NOMO-1 (cell line): ENCODE measurements around the gene OAS3.
"Not testable (repeated sequence)": the region's sequence is repeated elsewhere in the genome, so short reads cannot be mapped to it uniquely, and the experiment has no call there.

Experiments used
- DNase-seq, 2 experiments: peaks; one replicate each; lab custom pipeline; 2025; ENCODE audit not compliant: unreplicated experiment in 2 of 2; lab: John Stamatoyannopoulos, UW

Gene OAS3

DNA sequence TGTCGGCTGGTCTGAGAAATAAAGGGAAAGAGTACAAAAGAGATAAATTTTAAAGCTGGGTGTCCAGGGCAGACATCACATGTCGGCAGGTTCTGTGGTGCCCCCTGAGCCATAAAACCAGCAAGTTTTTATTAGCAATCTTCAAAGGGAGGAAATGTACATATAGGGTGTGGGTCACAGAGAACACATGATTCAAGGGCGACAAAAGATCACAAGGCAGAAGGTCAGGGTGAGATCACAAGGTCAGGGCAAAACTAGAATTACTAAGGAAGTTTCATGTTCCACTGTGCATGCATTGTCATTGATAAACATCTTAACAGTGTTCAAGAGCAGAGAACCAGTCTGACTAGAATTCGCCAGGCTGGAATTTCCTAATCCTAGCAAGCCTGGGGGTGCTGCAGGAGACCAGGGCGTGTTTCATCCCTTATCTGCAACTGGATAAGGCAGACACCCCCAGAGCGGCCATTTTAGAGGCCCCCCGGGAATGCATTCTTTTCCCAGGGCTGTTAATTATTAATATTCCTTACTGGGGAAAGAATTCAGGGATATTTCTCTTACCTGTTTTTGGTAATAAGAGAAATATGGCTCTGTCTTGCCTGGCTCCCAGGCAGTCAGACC is 11.7 kb upstream of the OAS3 start:
- not testable (repeated sequence) for DNase-seq

DNA sequence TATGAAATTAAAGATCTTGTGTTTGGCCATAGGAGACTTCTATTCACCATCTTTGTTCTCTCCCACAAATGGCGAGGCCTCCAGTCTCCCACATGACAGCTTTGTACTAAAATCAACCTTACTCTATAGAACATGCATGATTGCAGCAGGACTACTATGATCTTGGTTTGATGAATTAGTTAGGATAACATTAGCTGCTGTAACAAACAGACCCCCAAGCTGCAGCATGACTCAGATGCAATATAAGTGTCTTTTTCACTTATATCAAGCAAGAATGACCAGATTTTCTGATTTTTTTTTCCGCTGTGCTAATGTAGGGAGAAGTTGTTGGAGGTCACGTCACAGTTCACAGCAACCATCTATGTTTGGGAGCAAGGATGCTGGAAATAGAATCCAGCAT is 10.8 kb upstream of the OAS3 start:
- DNase-seq = no peak

DNA sequence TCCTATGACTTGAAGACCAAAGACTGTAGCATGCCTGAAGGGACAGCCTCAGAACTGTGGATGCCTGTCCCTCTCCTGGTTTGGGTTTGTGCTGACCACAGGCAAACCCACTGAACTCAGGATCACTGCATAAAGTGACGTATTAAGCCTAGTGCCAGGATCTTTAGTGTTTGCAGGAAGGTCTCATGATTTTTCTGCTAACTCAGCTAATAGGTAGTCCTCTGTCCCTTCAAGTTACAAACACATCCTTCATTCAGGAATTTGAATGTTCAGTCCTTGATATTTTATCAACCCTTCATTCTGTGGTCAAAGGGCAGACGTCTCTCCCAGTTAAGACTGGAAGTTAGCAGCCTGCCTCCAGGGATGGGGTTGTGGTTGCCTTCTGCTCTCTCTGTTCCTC is 10.3 kb upstream of the OAS3 start:
- DNase-seq = no peak

DNA sequence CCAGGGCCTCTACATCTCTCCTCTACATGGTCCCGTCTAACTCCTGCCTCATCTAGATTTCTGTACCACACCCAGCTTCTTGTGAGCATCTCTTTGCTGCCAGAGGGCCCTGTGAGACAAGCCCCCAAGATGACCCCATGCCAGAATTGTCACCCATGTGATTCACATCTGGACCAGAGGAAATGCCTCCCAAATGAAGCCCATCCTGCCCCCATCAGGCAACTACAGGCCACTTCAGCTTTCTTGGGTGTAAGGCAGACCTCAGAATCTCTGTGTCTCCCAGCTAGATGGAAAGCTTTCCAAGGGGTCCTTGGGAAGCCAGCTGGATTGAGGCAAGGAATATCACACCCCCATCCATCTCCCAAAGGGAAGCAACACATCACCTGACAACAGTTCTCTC is 9.3 kb upstream of the OAS3 start:
- no peak for DNase-seq

DNA sequence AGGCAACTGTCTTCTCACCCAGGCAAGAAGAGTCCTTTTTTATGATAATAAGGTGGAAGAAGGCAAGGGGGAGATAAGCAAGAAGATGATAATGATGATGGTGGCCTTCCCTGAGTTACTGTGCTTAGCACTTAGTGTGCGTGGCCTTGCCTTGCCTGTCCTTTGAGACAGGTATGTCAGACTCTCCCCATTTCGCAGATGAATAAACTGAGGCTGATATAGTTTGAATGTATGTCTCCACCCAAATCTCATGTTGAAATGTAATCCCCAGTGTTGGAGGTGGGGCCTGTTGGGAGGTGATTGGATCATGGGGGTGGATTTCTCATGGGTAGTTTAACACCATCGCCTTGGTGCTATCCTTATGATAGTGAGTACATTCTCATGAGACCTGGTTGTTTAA is 8.6 kb upstream of the OAS3 start:
- DNase-seq = no peak

DNA sequence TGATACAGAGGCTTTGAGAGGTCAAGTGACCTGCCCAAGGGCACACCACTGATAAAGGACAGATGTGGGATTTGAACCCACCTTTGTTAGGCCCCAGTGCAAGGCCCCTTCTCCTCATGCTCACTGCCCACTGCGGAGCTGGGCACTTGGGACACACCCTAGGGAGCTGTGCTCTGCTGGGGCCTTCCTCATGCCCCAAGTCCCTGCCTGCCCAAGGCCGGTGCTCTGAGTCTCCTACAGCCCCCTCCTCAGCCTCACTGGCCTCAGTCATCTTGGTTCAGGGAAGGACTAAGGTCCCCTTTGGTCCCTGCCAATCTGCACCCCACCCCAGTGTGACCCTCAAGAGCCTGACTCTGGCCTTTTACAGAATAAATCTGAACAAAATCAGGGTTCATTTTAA is 7.9 kb upstream of the OAS3 start:
- DNase-seq = no peak

DNA sequence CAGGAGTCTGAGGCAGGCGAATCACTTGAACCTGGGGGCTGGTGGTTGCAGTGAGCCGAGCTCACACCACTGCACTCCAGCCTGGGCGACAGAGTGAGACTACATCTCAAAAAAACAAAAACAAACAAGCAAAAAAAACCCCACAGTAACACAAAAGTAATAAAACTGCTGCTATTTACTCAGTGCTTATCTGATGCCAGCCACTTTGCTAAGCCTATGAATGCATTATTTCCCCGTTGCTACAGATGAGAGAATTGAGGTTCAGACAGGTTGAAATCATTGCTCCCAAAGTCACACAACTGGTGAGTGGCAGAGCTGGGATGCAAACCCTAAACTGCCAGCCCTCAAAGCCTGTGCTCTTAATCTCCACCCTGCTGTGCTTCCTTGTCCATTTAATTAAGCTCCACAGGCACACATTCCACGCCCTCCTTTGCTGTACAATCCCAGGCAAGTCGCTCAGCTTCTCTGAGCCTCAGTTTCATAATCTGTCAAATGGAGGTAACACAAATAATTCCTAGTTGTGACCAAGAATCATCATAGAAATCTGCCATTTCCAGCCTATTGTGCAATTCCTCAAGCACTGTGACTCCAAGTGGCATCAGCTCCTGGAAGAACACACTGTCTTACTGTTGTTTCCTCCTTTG is 5.7 kb upstream of the OAS3 start:
- DNase-seq = no peak

DNA sequence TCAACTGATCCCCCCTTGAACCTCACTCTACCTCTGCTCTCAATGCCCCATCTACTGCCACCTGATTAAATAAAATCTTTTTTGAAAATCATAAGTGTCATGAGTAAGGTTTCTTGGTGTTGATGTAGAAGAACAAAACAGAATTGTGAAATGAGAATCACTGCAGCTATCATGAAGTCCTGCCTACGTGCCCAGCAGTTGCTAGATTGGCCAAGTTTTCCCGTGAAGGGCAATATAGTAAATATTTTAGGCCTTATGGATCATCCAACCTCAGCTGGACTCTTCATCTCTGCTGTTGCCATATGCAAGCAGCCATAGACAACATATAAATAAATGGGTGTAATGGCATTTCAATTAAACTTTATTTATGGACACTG is 5.2 kb upstream of the OAS3 start:
- DNase-seq = no peak

DNA sequence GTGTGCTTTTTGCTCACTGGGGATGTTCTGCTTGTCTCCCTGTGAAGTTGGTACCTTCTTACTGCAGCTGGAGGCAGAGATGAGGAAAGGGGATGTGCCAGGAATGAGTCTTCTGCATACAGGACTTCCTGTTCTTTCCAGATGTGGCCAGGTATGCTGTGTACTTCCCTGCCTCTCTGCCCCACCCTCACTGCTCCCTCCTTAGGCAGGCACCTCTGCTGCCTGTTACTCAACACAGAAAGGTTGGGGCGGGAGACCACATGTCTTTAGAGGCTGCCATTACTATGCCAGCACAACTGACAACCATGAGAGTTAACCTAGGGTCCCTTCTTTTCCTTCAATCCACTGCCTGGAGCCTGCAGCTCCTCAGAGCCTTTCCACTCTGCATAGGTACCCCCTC is 2.0 kb upstream of the OAS3 start:
- DNase-seq = no peak

DNA sequence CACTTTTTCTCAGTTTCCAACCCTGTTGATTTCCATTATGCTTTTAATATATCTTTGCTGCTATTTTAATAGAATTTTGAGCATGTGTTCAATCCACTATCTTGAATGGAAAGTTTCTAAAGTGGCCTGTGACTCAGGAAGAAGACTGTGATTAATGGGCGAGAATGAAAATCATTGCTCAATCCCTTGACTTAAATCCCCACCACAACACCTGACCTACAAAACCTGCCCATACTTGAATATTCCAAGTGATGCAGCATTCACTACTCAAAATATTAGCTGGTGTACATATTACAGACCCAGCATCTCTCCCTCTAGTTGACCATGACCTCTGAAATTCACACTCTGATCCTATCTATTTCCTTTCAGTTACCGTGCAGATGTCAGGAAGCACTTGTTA is 1.3 kb upstream of the OAS3 start:
- DNase-seq = no peak

DNA sequence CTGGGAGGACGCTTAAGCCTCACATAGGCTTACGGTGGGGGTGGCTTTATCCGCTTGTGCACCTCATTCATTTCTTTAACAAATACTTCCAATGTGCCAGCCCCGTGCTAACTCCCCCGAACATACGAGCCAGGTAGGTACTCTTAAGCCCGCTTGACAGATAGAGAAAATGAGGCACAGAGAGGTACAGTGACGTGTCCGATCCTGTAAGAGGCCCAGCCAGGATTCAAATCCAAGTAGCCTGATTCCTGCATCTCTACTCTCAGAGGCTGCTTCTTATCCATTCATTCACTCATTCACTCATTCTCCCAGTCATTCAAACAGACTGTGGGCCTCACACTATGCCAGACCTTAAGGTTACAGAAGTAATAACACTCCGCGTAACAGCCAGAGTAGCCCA is 477 bp downstream of the OAS3 start:
- no peak for DNase-seq

DNA sequence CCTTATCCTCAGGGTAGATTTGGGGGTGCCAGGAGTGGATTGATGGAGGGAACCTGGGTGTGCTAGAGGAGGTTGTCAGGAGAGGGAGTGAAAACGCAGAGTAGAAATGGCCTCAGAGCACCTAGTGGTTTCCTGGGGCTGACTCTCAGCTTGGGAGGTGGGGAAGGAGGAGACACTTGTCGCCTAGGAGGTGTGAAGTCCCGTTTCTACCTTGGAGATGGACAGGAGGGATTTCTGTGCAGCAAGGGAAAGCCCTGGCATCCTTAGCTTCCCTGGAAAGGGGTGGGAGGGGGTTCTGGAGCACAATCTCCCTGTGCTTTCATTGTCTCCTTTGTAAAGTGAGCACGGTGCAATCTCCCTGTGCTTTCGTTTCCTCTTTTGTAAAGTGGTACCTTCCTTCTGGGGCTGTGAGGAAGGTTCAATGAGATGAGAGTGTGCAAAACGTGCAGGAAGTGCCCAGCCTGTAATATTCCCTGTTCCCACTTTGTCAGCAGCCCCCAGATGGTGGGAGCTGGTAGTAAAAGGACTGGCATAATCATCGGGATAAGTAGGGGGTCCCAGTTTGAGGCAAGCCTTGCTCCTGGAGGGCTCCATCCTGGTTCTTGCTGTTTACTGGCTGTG is 1.6 kb downstream of the OAS3 start:
- DNase-seq = peak; percentile 37 to 72

DNA sequence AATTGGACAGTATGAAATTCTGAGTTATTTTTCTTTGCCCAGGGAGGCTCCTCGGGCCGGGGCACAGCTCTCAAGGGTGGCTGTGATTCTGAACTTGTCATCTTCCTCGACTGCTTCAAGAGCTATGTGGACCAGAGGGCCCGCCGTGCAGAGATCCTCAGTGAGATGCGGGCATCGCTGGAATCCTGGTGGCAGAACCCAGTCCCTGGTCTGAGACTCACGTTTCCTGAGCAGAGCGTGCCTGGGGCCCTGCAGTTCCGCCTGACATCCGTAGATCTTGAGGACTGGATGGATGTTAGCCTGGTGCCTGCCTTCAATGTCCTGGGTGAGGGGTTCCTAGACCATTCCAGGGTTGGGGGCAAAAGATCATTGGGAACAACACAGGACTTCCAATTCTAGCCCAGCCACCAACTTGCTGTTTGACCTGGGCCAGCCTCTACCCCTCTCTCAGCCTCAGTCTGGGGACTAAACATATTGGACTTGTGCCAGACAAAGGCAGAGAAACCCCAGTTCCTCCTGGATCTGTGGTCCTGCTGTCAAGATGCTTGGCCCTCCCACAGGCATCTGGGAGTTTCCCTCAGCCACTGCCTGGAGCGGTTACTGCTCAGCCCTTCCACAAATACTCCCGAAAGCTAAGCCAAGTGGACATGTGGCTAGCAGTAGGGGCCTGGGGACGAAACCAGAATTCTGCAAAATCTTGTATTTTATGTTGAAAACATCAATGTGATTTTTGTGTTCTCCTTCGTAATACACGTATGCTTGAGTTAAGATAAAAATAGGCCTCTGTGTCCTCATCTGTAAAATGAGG is 3.5 kb downstream of the OAS3 start:
- no peak for DNase-seq

DNA sequence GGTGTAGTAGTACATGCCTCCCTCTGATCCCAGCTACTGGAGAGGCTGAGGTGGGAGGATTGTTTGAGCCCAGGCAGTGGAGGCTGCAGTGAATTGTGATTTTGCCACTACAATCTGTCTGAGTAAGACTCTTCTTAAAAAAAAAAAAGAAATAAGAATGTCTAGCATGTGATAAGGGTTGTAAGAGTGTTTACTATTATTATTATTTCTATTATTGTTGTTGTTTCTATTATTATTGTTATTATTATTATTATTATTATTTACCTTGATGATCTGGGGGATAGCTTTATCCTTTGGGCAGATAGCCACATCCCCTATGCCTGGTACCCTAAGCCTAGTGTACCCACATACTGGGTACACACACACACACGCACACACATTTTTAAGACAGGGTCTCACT is 4.3 kb downstream of the OAS3 start:
- no peak for DNase-seq

DNA sequence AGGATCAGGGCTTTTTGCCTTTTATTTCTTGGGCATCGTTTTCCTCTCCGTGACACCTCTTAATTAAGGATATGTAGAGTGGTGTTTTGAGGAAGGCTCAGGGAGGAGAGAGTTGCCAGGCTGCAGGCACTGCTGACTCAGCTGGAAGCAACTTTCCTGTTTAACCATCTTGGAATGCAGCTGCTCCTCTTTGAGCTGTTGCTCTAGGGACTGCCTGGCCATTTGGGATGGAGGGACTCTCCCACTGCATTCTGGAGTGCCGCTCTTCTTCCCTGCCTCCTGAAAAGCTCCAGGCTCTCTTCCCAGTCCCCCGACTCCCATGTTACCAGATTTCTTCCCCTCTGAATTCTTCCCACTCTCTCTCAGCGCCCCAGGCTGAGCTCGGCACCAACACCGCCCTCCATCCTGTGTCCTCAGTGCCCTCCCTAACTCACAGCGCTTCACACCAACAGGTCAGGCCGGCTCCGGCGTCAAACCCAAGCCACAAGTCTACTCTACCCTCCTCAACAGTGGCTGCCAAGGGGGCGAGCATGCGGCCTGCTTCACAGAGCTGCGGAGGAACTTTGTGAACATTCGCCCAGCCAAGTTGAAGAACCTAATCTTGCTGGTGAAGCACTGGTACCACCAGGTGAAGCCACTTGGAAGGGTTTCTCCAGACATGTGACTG is 5.9 kb downstream of the OAS3 start:
- DNase-seq = no peak

DNA sequence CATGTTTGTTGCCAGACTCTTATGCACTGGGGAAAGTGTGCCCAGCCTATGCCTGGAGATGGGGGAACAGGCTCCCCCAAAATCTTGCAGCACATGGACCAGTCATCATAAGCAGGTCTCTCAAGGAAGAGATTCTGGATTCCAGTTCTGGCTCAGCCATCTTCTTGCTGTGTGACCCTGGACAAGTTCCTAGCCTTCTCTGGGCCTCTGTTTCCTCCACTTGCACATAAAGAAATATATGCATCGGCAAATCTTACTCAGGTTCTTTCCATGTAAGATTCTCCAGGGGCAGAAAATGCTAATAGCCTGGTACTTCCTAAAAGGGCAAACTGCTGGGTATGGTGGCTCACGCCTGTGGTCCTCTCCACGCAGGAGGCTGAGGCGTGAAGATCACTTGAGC is 7.2 kb downstream of the OAS3 start:
- DNase-seq = no peak

DNA sequence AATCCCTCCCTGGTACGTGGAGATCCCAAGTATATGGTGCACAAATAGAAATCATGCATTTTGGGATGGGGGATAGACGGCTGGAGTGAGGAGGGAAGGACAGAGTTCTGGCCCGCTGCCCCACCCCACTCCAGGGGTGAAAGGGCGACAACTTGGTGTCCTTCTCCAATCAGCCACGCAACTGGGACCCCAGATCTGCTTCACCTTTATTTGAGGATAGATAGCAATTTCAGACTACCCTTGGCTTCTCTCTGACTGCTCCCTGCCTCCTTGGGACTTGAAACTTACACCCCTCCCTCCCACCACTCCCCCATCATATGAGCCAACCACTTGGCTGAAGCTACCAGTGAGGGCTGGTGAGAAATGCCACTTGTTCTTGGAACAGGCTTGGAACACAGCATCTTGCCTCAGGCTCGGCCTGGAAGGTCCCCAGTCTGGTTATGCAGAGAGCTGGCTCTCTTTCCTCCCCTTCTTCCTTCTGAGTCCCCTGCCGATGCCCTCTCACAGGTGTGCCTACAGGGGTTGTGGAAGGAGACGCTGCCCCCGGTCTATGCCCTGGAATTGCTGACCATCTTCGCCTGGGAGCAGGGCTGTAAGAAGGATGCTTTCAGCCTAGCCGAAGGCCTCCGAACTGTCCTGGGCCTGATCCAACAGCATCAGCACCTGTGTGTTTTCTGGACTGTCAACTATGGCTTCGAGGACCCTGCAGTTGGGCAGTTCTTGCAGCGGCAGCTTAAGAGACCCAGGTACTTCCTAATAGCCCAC is 8.1 kb downstream of the OAS3 start:
- no peak for DNase-seq

DNA sequence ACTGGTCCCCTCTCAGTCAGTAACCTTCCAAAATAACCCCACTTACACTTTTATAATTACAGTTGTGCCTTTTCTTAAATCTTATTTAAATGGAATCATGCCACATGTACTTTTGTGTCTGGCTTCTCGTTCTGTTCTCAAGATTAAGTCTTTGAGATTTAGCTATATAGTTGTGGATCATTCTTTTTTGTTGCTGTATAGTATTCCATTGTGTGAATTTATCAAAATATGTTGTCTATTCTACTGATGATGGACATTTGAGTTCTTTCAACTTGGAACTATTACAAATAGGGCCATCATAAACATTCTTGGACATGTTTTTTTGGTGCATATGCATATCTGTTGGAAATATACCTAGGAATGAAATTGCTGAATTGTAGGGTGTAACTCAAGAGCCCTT is 9.0 kb downstream of the OAS3 start:
- no peak for DNase-seq

DNA sequence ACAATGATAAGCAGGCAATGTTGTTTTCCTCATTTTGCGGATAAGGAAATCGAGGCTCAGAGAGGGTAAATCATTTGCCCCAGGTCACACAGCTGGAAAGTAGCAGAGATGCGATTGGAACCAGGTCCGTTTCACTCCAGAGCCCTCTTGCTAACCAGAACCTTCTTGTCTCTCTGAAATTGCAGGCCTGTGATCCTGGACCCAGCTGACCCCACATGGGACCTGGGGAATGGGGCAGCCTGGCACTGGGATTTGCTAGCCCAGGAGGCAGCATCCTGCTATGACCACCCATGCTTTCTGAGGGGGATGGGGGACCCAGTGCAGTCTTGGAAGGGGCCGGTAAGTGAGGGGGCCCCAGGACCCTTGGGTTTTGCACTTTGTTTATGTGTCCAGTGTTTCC is 9.5 kb downstream of the OAS3 start:
- no peak for DNase-seq

DNA sequence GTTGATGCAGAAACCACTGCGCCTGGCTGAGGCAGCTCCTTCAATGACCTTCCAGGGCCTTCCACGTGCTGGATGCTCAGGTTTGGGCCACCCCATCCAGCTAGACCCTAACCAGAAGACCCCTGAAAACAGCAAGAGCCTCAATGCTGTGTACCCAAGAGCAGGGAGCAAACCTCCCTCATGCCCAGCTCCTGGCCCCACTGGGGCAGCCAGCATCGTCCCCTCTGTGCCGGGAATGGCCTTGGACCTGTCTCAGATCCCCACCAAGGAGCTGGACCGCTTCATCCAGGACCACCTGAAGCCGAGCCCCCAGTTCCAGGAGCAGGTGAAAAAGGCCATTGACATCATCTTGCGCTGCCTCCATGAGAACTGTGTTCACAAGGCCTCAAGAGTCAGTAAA is 10.5 kb downstream of the OAS3 start:
- DNase-seq = no peak

DNA sequence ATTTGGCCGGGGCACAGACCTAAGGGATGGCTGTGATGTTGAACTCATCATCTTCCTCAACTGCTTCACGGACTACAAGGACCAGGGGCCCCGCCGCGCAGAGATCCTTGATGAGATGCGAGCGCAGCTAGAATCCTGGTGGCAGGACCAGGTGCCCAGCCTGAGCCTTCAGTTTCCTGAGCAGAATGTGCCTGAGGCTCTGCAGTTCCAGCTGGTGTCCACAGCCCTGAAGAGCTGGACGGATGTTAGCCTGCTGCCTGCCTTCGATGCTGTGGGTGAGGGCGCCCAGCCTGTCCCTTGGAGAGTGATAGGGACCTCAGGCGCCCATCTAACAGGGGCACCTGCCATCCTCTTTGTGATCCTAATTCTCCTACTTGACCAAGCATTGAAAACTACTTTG is 12.4 kb downstream of the OAS3 start:
- DNase-seq = no peak
